ENCODE measurements around the gene METTL22.
A peak's percentile ranks its signal among the peaks of the same experiment; 100 is the strongest.

METTL22 gene, protein sequence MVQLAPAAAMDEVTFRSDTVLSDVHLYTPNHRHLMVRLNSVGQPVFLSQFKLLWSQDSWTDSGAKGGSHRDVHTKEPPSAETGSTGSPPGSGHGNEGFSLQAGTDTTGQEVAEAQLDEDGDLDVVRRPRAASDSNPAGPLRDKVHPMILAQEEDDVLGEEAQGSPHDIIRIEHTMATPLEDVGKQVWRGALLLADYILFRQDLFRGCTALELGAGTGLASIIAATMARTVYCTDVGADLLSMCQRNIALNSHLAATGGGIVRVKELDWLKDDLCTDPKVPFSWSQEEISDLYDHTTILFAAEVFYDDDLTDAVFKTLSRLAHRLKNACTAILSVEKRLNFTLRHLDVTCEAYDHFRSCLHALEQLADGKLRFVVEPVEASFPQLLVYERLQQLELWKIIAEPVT

DNA sequence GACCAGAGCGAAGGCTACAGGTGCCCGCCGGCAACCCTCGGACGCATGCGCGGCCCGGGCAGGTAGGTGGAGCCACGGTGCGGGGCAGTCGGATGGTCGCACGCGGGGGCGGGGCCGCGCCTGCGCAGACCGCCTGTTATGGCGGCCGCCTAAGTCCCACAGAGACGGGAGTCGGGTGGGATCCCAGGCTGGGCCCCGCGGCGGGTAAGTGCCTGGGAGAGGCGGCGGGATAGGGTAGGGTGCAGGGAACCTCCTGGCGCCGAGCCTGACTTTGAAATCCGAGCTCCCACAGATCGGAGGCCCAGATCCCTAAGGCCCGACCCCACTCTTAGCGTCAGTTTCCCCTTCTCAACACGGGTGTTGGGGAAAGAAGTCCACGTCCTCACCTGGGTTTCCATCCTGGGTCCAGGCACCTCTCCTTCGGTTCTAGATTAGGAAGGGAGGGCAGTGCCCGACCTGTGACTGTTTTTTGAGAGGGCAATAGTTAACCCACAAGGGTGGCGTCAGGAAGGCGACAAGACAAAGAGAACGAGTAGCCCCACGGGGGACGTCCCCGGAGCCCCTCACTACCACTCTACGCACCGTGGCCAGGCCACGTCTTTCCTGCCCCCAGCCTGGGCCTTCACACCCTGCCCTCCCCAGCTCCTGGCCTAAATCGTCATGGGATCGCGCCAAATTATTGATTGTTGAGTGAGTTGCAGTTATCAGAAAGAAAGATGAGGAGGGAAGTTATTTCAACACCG is at the start of gene METTL22:
Gene METTL22 (plus strand): TSS at position 127 of the 743 bp plus-strand sequence. CDS start 3,968 bp downstream, outside the sequence.
- peak; percentile 62 for DNase-seq (ENCODE audit: low read depth)

DNA sequence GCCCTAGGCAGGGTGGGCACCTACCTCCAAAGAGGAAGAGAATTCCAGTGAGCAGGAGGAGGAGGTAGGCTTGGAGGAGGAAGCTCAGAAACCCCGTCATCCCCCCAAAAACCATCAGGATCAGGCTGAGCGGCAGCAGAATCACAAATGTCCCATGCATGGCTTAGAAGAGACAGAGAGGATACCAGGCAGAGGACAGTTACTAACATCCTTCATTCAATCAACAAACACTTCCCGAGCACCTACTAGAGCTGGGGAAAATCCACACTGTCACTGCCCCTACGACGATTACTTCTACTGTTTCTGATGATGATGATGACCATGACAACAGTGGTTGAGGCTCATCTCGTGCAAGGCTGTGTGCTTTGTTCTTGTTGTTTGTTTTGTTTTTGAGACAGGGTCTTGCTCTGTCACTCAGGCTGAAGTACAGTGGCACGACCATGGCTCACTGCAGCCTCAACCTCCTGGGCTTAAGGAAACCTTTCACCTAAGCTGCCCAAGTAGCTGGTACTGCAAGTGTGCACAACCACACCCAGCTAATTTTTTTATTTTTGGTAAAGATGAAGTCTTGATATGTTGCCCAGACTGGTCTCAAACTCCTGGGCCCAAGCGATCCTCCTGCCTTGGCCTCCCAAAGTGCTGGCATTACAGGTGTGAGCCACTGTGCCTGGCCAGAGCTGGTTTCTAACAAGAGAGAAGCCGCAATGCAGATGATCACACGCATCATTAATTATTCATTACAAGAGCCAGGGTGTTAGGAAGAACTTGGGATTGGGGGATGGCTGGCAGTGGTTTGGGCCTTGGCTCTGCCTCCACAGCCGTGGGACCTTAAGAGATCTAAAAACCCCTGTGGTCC is 49.2 kb upstream of the METTL22 start:
- DNase-seq (ENCODE audit: low read depth) = no peak

DNA sequence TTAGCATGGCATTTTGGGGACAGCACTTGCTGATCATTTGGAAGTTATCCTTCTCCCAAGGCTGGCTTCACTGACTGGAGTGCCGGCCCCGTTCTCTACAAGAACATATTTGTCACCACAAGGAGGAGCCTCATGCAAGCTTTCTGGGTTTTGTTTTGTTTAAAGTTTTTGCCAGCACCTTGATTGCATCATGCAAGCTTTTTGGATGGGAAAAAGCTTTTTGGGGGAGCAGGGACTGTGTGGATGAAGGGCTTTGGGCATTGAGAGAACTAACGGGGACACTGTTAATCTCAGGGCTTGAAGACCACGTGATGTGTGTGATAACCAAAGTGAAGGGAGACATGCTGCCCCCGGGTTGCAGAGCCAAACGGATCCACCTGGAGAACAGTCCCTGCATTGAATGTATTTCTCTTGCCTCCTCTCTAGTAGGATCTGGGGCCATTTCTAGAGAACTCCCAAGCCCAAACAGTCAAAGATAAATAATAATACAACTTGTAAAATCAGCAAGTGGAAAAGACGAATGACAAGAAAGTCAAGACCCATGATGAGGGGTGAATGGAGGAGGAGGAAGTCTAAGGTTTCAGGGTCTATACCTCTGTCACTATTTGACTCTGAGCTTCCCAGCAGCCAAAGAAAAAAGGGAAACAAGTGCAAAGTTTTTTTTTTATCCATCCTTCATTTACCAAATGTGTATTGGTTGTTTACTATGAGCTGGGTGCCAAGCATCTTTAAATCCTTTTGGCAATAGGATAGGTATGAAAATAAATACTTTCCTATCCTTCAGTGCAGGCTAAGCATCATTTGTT is 48.4 kb upstream of the METTL22 start:
- no peak for DNase-seq (ENCODE audit: low read depth)

DNA sequence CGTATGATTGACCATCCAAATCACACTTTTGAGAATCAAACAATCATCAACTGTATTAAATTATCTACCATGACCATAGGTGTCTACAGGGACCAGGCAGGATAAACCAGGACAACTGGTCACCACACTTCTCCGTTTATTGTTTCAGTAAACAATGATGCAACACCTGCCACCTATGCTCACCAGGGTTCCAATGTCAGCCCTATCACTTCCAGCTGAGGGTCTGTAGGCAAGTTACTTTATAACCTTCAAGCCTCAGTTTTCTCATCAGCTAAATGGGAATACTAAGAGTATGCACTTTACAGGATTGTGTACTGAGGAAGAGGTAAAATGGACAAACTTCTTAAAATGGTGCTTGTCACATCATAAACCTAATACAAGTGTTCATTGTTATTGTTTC is 46.1 kb upstream of the METTL22 start:
- no peak for DNase-seq (ENCODE audit: low read depth)

DNA sequence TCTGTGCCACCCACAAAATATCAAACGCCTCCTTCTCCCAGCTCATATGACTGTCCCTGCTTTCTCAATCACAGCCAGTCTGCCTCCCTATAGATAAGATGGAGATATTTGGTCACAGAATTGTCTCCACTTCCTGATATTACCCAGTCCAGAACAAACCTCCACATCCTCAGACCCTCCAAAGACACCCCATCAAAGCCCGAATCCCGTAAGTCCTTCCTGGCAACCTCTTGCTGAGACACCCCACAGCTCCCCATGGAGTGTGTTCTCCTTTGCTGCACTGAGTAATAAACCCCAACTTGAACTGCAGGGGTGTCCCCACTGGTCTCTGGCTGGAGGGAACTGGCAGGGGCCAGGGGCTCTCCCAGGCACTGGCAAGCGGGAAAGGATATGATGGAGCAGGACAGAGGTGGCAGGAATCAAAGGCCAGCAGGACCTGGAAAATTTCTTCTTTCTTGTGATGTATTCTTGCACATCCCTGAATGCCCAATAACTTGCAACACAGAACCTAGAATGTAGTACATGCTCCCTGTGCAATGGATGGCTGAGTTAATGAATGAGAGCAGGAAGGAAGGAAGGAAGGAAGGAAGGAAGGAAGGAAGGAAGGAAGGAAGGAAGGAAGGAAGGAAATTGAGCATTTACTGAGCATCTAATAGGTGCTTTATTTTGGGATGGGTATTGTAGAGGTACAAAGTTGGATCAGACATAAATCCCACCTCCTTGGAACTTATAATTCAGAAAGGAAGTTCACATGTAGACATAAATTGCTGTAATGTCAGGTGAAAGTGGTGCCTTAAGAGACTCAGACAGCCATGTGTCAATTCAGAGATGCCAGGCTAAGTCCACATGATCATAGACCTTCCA is 45.1 kb upstream of the METTL22 start:
- DNase-seq (ENCODE audit: low read depth) = no peak

DNA sequence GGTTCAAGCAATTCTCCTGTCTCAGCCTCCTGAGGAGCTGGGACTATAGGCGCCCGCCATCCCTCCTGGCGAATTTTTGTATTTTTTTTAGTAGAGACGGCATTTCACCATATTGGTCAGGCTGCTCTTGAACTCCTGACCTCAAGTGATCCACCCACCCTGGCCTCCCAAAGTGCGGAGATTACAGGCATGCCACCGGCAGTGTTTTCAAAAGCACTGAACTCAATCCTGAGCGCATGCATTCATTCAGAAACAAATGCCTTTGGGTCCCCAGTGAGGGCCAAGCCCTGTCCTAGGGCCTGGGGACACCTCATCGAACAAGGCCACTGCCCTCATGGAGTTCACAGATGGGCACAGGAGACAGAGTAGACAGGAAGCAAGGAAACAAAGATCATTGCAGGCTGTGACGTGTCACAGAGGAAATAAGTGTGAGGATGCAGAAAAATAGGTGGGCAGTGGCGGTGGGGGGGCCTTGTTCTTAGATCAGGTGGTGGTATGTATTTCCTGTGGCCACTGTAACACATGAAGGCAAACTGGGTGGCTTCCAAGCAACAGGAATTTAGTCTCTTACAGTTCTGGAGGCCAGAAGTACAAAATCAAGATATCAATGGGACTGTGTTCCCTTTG is 43.7 kb upstream of the METTL22 start:
- no peak for DNase-seq (ENCODE audit: low read depth)

DNA sequence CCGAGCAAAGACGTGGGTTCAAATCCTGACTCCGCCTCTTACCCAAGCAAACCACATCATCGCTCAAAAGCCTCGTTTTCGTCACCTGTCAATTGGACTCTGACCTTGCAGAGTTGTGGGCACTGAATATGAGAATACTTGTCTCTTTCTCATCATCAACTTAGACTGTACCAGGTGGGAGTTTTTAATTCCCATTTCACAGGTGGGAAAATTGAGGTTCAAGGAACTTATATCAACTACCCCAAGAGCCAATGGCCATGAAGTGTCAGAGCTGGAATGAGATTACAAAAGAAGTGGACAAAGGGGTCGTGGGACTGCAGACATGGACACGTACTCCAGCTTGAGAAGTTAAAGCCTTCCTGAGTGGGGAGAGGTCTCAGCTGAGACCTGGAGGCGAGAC is 41.9 kb upstream of the METTL22 start:
- DNase-seq (ENCODE audit: low read depth) = no peak

DNA sequence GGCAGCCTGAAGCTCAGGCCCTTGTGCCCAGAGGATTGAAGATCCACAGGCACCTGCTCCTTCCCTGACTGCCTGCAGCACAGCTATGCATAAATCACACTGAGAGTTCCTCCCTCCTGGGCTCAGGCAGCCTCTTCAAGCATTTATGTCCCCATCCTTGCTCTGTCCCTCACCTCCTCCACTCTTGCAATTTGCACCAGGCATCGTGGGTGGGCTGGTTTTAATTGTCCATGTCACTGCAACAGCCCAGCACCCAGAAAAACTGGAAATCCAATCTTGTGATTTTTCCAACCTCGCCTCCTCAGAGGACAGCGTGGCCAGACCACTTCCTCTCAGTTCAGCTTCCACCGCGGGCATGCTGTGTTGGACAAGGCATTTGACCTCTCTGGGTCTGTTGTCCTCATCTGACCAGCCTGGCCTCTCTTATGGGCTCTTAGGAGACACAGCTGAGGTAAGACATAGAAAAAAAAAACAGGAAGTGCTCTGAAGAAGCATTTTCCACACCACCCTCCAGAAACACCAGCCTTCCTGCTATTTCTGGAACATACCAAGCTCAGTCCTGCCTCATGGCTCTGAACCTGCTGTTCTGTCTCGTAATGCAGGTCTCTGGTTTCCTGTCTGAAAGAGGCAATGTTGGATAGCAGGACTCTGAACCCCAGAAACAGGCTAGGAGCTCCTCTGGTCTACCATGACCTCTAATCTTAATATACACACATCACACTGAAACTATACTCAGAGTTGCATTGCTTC is 39.5 kb upstream of the METTL22 start:
- DNase-seq (ENCODE audit: low read depth) = no peak

DNA sequence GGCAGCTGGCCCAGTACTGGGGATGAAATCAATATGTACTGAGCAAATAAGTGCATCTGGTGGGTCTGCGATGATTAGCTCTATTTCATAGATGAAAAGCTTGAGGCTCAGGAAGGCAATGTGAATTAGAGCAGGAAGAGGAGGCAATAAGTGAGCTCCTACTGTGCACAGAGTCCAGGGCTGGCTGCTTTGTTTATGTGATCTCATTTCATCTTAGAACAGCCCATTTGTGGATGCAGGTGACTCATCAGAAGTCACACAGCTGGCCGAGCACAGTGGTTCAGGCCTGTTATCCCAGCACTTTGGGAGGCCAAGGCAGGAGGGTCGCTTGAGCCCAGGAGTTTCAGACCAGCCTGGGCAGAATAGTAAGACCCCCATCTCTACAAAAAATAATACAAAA is 38.3 kb upstream of the METTL22 start:
- no peak for DNase-seq (ENCODE audit: low read depth)

DNA sequence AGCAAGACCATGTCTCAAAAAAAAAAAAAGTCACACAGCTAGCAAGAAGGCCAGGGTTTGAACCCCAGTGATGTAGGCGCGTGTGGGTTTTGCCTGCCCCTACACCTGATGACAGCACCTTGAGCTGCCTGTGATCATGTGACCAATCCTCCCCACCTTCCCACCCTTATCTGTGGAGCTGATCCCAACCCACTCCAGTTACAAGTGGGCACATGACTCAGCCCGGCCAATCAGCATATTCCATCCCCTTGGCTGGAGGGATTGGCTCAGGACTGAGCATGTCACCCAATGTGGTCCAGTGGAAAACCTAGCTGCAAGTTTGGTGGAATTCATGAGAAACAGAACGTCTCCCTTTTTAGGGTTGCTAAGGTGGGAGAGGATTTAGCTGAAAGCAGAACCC is 37.8 kb upstream of the METTL22 start:
- DNase-seq (ENCODE audit: low read depth) = no peak

DNA sequence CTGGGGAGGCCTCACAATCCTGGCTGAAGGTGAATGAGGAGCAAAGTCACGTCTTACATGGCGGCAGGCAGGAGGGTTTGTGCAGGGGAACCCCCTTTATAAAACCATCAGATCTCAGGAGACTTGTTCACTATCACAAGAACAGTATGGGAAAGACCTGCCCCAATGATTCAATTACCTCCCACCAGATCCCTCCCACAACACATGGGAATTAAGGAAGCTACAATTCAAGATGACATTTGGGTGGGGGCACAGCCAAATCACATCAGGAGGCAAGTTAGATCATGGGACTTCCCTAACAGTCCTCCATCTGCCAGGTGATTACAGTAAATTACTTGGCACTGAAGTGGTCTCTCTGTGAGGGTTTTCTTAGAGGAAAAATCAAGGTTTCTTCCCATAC is 36.5 kb upstream of the METTL22 start:
- DNase-seq (ENCODE audit: low read depth) = no peak

DNA sequence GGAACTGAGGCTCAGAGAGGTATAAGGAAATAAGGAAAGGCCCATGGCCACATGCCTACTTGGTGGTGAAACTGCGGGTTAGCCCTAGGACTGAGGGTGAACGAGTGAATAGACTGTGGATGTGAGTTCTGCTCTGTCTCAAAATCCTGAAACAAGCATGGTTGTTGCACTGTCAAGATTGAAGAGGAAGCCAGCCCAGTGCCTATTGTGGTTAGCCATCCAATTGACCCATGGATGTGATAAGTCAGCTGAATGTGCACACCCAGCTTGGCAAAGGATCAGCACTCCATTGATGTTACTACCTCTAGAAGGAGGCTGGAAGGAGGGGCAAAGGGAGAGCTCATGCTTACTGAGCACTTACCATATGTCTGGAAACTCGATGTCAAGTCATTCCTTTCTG is 35.6 kb upstream of the METTL22 start:
- no peak for DNase-seq (ENCODE audit: low read depth)

DNA sequence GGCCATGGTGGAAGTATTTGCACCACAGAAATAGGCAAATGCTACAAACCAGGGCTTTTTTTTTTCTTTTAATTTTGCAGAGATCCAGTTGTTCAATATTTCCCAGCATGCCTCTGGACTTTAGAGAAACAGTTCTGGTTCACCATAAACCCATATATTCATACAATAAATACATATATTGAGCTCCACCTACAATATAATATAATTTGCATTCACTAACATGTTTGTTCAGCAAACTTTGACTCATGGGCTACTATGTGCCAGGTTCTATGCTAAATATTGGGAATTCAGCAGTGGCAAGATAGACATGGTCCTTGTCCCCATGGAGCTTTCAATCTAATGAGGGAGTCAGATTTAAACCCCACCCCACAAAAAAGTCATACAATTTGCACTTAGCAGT is 34.4 kb upstream of the METTL22 start:
- no peak for DNase-seq (ENCODE audit: low read depth)

DNA sequence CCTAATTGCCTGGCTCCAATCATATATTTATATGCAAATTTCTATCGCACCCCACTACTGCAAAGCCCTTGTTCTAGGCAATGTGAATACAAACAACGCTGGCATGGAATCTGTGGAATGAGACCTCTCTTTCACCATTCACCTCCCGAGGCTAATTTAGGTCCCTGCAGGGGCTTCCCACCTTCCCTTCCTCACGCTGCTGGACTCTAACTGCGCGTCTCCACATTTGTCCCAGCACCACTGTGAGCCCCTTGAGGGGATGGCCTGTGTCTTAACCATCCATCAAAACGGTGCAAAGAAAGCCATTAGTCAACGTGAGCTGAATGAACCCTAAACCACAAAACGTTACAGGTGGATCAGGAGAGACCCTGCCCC is 32.8 kb upstream of the METTL22 start:
- DNase-seq (ENCODE audit: low read depth) = no peak

DNA sequence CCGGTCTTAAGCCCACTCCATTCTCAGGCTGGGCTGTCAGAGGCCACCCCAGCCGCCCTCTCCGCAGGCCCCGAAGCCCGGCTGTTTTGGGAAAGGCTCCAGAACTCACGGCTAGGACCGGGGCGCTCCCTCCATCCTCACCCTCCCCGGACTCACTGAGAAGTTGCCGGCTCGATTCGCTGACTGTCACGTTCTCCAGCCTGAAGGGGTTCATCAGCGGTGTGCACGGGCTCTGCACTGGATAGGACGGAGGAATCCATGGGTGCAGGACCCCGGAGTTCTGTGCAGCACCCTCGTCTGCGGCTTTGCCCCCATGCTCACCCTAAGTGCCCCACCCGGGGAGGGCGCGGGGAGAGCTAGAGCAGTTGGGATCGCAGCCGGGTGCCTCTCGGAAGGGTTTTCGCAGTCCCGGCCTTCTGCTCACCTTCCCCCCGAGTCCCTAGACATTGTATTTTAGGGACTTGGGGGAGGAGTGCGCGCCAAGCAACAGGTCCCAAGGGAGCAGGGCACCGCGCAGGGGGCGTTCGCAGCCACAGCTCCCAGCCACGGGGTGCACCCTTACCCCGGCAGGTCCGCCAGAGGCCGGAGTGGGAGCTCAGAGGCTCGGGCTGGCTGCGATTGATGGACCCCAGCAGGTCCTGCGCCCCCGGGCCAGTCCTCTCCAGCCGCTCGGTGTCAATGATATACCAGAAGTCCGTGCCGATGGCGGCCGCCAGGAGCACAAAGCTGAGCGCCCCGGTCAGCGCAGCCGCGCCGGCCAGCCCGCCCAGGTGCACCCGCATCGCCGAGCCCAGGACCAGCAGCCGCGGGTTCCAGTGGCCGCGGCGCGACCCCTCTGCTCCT is 32.2 kb upstream of the METTL22 start:
- no peak for DNase-seq (ENCODE audit: low read depth)

DNA sequence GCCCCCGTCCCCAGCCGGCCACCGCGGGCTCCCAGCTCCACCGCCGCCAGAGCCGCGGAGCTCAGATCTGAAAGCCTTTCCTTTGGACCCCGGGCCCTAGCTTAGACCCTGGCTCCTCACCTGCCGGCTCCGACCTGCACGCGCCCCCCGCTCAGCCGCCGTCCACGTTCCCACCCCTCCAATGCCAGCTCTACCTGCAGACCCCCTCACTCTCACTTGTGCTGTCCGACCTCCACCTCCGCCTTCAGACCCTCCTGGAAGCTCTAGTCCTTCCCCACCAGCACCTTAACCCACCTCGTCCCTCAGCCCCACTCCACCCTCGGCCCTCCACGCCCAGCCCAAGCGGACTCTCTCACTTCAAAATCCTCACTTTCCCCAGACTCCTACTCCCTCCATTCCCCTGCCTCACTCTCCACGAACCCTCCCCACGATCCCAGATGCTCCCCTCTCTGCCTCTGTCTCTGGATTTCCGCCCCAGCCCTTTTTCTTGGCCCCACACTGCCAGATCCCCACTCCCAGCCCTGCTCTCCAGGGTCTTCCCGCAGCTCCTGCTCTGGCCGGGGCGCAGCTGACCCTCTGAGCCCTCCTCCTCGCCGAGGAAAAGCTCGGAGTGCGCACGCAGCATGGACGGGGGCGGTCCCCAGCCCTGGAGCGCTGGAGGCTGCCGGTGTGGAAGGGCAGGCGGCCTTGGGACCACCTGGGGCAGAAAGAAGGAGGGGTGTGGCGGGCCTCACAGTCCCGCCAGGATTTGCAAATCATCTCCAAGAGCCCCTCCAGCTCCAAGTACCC is 31.4 kb upstream of the METTL22 start, which contains the start of gene TMEM114:
Gene TMEM114 (minus strand): TSS at position 612 of the 789 bp plus-strand sequence. CDS start 673 bp downstream, outside the sequence.
- no peak for DNase-seq (ENCODE audit: low read depth)

DNA sequence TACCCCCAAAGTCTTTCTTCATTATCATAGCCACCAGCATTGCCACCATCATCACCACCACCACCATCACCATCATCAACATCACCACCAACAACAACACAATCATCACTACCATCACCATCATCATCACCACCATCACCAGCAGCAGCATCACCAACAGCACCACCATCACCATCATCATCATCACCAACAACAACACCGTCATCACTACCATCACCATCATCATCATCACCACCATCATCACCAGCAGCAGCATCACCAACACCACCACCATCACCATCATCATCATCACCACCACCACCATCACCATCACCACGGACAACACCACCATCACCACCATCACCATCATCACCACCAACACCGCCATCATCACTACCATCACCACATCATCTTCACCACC is 30.7 kb upstream of the METTL22 start:
- DNase-seq (ENCODE audit: low read depth) = no peak

DNA sequence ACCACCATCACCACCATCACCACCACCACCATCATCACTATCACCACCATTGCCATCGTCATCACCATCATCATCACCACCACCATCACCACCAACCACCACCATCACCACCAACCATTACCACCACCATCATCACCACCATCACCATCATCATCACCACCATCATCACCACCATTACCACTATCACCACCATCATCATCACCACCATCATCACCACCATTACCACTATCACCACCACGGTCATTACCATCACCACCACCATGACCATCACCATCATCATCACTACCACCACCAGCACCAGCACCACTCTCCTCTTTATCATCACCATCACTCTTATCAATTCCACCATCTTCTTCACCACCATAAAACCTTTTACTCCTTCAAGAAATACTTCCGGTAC is 30.0 kb upstream of the METTL22 start:
- no peak for DNase-seq (ENCODE audit: low read depth)
